ENCODE results near the gene WWOX.

DNA sequence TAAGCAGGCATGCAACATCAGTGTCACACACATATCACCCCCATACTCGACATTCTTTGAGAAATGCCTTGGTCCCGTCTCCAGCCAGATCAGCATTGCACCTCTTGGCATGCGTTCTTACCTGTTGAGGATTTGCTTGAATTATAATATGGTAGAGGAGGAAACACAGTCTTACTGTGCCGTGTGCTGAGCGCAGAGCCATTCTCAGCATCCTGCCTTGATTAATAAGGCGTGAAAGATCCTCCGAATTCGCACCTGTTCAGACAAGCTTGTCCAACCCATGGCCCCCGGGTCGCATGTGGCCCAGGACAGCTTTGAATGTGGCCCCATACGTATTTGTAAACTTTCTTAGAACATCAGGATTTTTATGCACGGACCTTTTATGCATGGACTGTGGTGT is 408.1 kb downstream of the WWOX start:
- TF ChIP-seq POLR2A (IDR thresholded peaks at IDR 0.05; ENCODE audit: low read length) (no peak), GATA1 (IDR thresholded peaks at IDR 0.05; ENCODE audit: low read depth, low read length) (no peak)
